HG03159 (cell line): ENCODE results near the gene OGFOD3.

ENCODE experiments used
- ATAC-seq: cut with Tn5 transposase; IDR thresholded peaks from one replicate; pipeline ENCODE4 v1.9.1; 2021; ENCODE audit warnings: mild to moderate bottlenecking, moderate library complexity; ENCODE audit not compliant: unreplicated experiment

Gene OGFOD3

DNA sequence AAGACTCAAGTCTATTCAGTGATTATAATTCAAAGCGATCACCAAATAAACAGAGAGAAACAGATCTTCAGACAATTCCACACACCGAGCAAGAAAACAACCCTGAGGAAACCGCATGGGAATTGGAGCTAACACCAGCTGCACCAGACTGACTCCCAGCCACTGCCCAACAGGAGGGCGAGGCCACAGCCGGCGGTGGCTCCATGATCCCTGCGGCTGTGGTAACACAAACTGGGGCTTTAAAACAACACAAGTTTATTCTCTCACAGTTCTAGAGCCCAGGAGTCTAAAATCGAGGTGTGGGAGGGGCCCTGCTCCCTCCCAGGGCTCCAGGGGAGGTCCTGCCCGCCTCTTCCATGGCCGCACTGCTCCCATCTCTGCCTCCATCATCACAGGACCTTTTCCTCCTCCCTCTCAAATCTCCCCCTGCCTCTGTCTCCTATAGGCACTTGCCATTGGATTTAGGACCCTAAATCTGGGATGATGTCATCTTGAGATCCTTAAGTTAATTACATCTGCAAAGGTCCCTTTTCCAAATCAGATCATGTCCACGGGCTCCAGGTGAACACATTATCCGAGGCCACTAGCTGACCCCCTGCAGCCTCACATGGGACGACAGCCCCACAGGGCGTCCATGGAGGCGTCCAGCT is 10.0 kb downstream of the OGFOD3 start:
- ATAC-seq: no peak

DNA sequence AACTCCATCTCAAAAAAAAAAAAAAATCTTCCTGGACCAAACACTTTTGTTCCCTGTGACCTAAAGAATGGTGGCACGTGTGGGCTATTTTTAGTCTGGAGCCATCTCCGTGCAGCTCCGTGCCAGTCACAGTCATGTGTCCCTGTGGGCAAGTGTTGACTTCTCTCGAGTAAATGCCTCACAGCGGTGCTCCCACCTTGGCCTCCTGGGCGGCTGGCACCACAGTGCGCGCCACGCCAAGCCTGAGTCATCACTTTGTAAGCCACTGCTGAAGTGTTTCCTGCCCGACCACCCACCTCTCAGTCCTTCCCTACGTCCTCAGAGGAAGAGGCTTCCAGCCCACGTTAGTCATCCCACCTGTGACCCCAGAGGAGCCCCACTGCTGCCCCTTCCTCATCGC is 11.1 kb downstream of the OGFOD3 start:
- no peak for ATAC-seq

DNA sequence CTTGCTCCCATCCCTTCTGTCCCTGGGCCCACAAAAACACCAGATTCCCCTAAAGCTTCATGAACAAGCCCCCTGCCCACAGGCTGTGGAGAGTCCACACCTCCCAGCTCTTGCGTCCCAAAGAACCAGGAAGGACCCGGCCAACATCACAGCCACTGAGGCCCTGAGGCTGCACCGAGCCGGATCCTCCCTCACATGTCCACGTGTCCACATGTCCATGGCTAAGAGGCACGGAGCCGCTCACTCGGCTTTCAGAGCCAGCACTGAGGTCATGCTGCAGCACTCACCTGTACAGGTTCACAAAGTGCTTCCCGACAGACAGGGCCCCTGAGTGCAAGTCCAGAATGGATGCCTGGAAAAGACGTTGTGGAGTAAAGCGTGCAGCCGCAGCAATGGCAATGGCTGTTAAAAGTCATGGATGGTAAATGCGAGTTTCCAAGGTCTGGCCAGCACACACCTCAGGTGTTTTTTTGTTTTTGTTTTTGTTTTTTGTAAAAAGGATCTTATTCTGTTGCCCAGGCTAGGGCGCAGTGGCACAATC is 12.2 kb downstream of the OGFOD3 start:
- no peak for ATAC-seq

DNA sequence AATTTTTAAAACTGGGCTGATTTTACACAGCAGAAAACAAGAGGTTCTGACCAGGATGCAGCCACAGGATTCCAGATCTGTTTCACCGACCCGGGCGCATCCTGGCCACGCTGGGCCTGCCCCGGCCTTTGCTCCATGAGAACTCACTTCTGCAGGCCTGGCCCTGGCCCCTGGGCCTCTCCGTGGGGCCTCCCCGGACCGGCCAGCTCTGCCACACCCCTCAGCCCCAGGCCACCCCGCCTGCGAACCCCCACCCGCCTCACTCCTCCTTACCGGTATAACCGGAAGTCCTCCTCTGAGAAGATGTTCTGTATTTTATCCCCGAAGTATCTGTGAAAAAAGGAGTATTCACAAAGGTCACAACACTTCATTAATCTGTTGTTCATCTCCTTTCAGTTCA is 13.3 kb downstream of the OGFOD3 start:
- ATAC-seq: no peak

DNA sequence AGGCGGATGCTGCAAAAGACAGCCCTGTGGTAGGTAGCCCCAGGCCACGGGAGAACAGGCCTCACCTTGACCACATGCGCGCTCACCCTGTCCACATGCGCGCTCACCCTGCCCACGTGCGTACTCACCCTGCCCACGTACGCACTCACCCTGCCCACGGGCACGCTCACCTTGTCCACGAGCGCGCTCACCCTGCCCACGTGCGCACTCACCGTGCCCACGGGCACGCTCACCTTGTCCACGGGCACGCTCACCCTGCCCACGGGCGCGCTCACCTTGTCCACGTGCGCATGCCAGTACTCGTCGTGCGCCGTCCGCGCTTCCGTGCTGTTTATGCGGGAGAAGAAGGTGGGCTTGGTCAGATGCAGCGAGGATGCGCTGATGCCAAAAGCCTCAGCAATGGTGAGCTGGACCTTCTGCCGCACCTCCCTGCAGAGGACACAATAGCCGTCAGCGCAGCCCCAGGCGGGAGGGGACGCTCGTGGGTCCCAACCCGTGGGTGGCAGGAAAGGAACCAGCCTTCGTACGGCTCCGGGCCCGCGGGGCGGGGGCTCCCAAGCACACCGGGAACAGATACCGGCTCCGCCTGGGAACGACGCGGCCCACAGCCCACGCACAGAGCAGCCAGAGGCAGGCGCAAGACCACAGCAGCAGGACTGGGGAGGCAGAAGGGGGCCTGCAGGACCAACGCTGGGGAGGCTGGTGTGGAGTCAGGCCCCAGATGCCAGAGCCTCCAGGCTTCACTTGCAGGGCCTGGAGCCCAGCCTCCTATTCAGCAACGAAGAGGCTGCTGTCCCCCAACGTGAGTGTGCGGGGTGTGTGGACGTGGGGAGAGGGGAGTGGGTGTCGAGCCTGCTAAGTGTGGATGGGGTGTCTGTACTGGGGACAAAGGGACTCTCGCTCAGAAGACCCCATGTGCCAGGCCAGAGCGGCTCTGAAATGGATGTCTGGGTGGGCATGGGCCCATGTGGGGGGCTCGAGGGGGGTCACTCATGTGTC is 14.4 kb downstream of the OGFOD3 start:
- ATAC-seq: no peak

DNA sequence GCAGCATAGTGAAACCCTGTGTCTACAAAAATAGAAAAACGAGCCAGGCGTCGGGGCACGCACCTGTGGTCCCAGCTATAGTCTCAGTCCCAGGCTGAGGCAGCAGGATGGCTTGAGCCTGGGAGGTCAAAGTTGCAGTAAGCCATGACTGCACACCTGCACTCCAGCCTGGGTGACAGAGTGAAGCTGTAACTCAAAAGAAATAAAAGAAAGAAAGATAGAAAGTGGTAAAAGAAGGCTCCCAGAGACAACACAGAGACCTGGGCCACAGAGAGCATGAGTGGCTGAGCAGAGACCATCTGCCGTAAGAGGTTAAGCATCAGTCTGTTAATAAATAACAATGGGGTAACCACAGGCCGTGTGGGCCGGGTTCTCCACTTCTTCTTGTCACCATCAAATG is 15.5 kb downstream of the OGFOD3 start:
- peak; percentile 70 for ATAC-seq

DNA sequence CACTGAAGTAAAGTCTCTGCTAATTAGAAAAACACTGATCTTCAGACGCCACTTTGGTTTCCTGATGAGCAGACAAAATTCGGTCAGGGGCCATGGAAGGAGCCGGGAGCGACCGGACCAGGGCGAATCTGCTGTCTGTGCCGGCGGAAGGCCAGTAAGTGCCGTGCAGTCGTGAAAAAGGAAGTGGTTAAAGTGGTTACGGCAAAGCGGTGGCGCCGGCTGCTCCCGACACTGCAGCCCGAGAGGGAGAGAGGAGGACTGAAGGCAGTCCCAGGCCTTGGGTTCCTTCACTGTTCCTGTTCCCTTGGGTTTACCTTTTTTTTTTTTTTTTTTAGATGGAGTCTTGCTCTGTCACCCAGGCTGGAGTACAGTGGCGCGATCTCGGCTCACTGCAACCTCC is 17.6 kb downstream of the OGFOD3 start:
- no peak for ATAC-seq

DNA sequence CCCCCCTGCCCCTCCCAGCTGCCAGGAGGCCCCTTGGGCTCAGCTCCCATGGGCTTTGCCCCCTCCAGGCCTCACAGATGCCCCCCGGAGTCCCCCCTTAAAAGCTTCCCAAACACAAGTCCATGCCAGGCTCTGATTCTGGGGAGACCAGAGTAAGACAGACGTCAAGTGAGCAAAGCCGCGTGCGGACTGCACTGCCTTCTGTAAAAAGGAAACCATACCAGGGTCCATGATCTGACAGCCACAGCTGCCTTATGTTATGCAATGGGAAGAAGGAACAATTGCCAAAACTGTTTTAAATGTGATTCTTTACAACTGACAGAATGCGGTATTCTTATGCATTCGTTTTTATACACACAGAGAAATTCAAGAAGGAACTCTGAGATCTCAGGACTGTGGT is 18.2 kb downstream of the OGFOD3 start:
- no peak for ATAC-seq

DNA sequence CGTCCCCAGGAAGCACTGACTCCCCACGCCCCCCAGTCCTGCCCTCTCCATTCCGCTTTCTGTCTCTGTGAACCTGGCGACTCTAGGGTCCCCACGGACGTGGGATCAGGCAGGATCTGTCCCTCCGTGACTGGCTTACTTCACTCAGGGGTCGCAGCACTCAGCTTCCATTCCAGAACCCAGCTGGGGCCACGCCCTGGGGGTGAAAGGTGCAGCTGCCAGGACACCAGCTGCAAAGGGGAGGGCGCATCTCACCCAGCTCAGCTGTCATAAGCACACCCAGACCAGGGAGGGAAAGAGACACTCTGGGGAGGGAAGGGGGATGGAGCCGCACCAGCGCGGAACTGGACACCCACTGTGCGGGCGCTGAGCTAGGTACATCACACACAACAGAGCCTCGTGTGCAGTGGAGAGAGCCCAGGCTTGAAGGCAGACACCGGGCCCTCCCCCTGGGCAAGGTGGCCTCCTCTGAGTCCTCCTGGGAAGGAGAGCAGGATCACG is 18.7 kb downstream of the OGFOD3 start:
- no peak for ATAC-seq

DNA sequence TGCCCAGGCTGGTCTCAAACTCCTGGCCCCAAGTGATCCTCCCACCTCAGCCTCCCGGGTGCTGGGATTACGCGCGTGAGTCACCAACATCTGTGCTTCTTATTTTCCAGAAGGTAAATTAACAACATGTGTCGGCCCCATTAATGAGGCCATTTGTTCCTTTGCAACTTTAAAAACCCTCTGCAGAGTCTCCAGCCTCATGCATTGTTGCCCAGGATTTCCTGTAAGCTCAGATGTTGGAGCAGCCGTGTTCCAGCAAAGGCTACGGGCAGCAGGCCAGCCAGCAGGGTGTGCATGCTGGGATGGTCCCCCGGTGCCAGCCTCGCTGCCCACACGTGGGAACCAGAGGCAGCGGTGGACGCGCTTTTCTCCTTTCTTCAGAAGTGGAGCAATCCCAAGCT is 19.3 kb downstream of the OGFOD3 start:
- no peak for ATAC-seq

DNA sequence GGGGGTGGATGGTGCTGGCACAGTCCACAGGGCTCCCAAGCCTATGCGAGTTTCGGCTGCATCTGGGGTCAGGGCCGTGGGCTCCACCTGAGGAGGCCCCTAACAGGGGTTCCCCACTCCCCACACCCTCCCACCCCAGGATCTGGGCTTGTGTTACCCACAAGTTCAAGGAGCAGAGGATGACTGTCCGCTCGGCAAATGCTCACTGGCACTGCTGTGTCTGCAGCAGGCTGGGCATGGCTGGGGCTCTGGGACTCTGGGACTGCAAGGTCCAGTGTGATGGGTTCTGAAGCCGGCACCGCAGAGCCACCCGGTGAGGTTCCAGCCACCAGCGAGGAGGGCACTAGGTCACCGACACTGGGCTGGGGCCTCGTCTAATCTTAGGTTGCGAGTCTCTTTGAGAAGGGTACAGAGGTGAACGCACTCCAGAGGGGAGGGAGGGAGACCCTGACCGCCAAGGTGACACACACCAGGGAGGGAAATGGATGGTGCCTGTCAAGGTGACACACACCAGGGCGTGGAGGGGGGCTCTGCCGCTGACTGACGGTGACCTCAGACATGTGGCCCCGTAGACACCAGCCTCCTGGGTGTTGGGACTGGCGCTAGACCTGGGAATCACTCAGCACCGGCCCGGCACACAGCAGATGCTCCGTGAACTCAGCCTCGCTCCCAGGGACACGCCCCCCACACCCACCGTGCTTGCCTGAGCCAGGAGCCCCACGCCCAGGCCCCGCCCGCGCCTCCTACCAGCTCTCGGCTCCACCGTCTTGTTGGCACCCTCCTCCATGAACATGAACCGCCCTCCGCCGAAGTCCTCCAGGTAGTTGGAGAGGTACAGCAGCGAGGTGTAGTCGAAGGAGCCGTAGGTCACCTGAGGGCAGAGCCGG is 20.7 kb downstream of the OGFOD3 start:
- no peak for ATAC-seq

DNA sequence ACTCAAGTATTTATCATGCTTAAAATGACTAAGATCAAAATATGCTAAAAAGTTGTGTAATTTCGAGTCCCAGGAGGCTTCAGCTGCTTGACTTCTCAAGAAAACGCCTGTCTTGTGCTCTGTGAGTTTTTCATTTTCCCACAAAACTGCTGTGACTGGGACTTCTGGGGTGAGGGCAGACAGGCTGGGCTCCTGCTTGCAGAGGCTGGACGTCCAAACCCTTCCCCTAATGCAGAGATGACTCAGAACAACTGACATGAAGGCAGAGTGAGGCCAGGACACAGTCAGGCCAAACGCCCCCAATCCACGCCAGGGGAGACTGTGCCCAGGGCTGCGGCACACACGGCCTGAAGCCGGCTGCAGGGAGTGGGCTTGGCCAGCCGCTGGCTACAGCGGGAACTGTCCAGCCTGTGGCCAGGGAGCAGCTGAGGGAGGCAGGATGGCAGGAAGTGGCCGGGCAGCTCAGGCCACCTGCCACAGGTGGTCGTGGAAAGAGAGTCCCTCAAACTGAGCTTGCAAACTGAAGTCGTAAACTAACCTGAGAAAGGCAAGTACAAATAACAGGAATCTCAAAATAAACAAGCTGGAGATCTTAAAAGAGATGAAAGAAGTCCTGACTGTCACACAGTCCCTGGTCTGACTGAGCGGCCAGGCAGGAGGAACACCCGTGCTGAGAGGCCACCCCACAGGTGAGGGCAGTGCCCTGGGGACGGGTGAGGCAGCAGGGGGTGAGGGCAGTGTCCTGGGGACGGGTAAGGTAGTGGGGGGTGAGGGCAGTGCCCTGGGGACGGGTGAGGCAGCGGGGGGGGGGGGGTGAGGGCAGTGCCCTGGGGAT is 21.6 kb downstream of the OGFOD3 start:
- no peak for ATAC-seq

DNA sequence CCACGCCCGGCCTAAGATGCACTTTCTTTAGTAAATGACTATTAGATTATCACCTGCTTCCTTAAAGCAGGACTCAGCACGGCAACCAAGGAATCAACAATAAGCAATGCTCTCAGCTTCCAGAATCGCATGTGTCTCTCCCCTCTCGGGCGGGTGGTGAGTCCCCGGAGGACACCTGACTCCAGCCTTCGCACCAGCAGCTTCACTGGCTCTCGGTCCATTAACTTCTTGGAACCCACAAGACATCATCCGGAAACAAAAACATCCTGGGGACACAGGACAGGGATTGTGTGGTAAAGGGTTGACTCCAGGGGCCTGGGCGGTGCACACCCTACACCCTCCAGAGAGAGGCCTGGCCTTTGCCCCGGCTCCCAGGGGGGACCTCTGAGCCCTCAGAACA is 24.1 kb downstream of the OGFOD3 start:
- ATAC-seq: no peak

DNA sequence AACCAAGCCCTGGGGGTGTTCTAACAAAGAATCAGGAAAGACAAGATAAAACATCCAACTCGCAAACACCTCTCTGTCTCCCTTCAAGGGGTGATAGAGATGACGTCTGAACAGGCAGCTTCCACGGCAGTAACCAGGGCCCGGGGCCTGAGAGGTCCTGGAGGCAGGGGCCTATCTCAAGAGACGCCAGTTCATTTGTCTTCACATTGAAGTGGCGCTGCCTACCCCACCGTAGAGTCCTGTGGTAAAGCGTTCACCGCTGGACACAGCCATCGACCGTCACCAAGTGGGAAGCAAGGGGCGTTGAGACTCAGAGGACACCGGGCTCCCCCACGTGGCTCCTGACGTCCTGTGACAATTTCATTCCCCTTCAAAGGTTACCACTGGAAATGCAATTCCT is 25.4 kb downstream of the OGFOD3 start:
- no peak for ATAC-seq

DNA sequence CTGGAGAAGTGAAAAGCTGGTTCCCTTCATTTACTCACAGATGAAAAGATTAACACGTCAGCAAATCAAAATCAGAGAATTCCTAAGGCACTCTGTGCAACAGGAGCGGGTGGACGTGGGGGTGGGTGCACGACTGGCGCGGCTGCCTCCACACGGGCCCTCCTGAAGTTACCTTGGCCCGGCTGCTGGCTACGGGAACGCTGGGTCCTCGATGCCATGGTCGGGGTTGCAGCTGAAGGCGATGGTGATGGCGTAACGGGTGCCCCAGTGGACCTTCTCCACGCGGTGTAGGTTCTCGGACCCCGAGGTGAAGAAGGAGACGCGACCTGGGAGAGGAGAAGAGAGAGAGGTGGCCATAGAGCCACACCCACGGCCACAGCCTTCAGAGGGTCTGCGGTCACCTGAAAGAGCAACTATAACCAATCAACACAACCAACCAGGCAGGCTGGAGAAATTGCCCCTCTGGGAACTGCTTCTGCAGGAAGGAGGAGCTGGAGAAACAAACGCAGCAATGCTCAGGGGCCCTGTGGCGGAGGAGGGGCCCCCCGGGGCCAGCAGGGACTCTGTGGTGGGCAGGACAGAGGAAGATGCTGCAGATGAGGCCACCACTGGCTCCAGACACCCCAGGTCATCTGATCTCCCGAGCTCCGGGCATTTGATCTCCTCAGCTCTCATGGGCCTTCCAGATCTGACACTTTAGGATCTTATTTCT is 26.0 kb downstream of the OGFOD3 start:
- ATAC-seq: no peak

DNA sequence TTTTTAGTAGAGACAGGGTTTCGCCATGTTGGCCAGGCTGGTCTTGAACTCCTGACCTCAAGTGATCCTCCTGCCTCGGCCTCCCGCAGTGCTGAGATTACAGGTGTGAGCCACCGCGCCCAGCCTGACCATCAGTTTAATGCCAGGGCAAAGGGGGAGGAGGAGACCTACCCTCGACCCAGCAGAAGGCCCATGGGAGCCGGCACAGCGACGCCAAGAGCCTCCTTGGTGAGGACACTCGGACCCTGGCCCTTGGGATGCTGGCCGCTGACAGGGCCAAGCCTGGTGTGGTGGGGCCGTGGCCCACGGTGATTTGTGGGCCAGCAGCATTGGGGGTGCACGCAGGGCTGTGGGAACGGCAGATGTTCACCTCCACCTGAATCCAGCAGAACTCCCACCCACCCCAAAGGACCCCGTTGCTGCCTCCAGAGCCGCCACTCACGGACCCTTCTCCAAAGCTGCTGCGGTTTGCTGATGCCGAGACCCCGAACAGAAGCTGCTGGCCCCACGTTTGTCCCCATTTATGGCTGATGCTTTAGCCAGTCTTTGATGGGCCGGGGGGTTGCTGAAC is 26.8 kb downstream of the OGFOD3 start:
- no peak for ATAC-seq

DNA sequence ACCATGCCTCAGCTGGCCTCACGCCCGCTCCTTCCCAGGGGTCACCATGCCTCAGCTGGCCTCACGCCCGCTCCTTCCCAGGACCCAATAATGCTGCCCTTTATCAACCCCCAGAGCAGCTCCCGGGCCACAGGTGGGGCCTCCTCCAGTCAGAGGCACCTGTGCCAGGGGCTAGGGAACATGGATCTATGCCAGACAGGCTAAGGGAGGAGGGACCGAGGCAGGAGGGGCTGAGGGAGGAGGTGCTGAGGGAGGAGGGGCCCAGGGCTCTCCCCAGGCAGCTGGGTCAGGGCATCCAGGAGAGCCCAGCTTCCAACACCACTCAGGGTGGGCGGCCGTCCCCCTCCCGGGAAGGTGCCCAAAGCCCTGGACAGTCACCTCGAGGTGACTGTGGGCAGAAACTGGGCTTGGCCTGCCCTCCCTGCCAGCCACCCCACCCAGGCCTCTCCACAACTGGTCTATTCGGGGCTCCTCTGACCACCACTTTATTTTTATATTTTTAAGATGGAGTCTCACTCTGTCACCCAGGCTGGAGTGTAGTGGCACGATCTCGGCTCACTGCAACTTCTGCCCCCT is 27.4 kb downstream of the OGFOD3 start:
- ATAC-seq: no peak

DNA sequence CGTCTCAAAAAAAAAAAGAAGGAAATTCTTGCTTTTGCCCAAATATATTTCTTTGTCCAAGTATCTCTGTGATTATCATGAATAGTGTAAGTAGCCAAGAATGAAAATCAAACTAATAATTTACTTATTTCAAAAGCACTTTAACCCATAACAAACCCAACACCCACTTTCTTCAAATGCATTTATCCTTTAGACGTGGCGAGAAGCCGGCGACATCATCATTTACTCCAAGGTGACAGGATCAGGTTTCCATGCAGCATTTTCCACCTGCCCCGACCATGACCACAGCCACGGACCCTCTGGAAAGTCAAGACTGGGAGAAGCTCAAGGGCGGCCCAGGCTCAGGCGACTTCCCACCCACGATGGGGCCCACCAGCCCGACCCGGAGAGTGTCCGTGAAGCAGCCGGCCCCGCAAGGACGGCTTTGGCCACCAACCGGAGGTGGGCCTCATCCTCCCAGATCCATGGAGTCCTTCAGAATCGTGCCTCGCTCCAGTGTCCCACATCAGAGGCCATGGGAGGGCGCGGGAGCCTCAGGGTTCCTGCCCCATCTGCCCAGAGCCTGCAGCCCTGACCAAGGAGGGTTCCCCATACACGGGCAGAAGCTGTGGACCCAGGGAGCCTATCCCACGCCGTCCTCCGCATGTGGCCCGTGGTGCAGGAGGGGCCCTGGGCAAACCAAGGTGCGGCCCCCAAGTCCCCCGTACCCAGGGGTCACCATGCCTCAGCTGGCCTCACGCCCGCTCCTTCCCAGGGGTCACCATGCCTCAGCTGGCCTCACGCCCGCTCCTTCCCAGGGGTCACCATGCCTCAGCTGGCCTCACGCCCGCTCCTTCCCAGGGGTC is 28.1 kb downstream of the OGFOD3 start:
- no peak for ATAC-seq
